HG02840 (cell line): ENCODE measurements around the gene CCDC54.

Experiments
- ATAC-seq: cut with Tn5 transposase; IDR thresholded peaks from one replicate; pipeline ENCODE4 v1.9.1; 2021; ENCODE audit warnings: mild to moderate bottlenecking, moderate library complexity, moderate number of reproducible peaks; ENCODE audit not compliant: unreplicated experiment, low FRiP score

Gene CCDC54

DNA sequence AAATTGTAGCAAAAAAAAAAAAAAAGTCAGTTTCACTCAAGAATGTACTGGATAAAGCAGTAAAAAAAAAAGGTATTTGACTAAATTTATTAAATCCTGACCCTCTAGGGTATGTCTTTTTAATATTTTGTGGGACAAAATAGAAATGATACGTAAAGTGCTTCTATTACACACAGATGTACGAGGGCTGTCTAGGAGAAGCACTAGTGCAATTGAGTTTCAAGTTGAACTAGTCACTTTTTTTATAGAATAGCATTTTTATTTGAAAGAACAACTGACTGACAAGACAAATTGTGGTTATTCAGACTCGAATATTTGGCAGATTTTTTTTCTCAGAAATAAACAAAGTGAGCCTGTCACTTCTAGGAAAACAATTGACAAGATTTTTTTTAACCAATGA, 49.0 kb downstream of the CCDC54 start:
- no peak for ATAC-seq
